GF-D8 (cell line): Measurements from ENCODE around the gene R3HDM1.
"Not testable (repeated sequence)": the region's sequence is repeated elsewhere in the genome, so short reads cannot be mapped to it uniquely, and the experiment has no call there.

Experiments
- DNase-seq: peaks from one replicate; lab custom pipeline; 2025; lab: John Stamatoyannopoulos, UW

Gene R3HDM1

DNA sequence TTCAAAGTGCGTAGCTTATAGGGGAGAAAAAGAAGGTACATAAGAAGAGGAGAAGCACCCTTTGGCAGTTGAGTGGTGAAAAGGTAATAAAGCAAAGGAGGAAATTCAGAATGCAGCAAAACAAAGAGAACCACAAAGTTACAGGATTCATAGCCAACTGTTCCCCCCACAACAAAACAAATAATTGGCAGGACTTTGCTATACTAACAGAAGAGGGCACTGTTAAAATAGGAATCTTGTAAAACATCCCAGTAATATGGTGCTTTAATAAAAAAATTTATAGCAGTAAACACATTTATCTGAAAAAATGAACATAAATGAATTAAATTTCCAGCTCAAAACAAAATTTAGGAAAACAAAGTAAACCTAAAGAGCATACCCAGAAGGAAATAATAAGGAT is 42.3 kb downstream of the R3HDM1 start:
- DNase-seq, result no peak

DNA sequence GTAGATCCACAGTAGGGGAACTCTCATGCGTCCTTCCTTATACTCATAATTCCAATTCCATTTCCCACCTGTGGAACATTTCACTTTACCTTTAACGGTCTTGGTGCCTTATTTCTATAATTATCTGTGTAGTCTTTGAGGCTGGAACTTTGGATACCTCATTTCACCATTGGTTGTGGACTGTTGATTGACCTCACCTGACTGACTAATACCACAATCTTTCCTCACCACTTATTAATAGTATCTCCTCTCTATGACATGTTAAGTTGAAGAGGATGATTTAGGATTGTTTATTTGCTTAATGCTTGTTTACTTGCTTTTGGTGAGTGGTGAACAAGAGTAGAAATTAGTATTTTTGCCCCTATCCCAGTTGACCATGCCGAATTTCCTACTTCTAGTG is 50.0 kb downstream of the R3HDM1 start:
- no peak for DNase-seq

GRCh38 chr2:135582383-135582782 is 51.1 kb downstream of the R3HDM1 start:
- no peak for DNase-seq

DNA sequence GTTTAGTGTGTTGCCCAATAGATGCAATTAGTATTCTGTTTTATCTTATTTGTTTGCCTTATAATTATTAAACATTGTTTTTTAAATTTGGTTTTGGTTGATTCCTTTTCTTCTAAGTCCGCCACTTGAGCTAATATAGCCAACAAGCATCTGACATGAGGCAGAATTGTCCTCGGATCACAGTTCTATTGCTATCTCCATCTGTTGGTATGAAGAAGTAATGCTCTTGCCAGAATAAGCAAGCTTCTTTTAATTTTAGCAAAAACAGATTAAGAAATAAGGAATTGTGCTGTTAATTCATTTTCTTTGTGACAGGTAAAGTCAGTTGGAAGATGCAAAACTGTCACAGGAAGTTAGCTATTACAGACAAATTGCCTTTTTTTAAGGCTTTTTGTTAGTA is 54.3 kb downstream of the R3HDM1 start:
- no peak for DNase-seq

- DNase-seq, result no peak
Measured at GRCh38 chr2:135586148-135586547, 54.9 kb downstream of the R3HDM1 start.

GRCh38 chr2:135587958-135588357 is 56.7 kb downstream of the R3HDM1 start:
- no peak for DNase-seq

DNA sequence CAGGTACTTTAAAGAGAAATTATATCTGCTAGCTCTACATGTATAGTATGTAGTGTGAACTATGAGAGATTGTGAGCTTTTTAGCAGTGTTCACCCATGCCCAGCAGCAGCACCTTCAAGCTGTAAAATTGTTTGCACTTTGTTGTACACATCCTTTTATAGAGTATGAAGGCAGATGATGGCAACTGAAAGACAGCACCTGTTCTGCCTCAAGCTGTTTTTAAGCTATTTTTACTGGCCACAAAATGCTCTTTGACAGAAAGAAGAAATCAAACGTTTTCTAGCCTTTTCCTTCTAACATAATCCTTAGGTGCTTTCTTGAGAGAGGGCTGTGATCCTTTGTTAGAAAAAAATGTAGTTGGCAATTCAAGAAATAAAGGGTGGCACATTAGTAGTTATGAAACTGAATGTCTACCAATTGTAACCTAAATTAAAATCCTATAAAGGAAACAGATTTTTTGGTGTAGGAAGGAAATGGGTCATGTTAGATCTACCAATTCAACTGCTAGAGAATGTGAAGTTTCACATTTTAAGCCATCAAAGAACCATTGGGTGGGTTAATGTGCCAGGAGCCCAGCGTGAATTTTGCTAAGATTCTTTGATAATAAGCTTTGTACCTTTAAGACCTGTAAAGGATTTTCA is 59.5 kb downstream of the R3HDM1 start:
- no peak for DNase-seq

- DNase-seq, result no peak
Measured at GRCh38 chr2:135600915-135601314, 69.6 kb downstream of the R3HDM1 start.

GRCh38 chr2:135603543-135603942 is 72.3 kb downstream of the R3HDM1 start:
- no peak for DNase-seq

GRCh38 chr2:135607561-135607960 is 76.3 kb downstream of the R3HDM1 start:
- DNase-seq, result no peak

- no peak for DNase-seq
Measured at GRCh38 chr2:135612319-135612718, 81.0 kb downstream of the R3HDM1 start.

- no peak for DNase-seq
Measured at GRCh38 chr2:135615404-135615803, 84.1 kb downstream of the R3HDM1 start.

GRCh38 chr2:135617501-135618015 is 86.3 kb downstream of the R3HDM1 start:
- DNase-seq, result no peak

GRCh38 chr2:135620198-135620597 is 88.9 kb downstream of the R3HDM1 start:
- DNase-seq, result no peak

GRCh38 chr2:135629520-135629919 is 98.2 kb downstream of the R3HDM1 start:
- no peak for DNase-seq

DNA sequence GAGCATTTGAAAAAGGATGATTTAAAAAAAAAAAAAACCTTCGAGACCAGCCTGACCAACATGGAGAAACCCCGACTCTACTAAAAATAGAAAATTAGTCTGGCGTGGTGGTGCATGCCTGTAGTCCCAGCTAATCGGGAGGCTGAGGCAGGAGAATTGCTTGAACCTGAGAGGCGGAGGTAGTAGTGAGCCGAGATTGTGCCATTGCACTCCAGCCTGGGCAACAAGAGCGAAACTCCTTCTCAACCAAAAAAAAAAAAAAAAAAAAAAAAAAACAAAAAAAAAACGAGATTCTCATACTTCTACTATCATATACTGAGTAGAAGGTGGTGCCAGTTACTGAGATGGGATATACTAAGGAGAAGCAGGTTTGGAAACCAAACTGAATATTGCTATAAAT is 98.8 kb downstream of the R3HDM1 start:
- not testable (repeated sequence) for DNase-seq

DNA sequence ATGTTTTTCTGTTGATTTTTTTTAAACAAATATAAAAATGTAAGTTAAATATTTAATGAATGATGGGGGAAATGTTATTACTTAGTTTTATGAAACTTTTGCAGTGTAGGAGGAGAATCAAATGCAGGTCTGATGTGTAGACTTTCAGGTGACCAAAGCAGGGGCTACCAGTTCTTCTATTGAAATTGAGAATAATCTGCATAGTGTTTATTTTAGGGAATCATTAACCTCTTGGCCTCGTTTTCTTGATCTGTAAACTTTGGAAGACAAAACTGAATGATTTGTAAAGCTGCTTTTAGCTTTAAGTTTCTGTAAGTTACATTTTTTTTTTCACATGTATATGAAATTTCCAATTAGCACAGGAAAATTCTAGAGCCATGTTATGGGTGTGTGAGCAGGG is 99.2 kb downstream of the R3HDM1 start:
- no peak for DNase-seq

- DNase-seq, result no peak
Measured at GRCh38 chr2:135633582-135633981, 102.3 kb downstream of the R3HDM1 start.

GRCh38 chr2:135635212-135635835 is 104.0 kb downstream of the R3HDM1 start:
- DNase-seq, result no peak

DNA sequence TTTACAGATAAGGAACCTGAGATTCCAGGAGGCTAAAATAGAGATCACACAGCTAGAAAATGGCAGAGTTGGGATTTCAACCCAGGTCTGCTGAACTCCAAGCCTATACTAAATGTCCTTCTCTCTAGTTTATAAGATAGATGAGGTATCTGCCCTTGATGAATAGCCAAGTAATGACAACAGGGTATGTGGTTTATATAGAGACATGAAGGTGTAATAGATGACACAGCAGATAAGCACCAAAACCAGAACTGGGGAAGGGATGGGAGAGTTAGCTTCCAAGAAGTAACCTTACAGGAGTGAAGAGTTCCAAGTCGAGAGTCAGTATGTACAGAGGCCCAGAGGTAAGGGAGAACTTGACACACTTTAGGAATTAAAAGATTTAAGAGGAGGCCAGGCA is 105.7 kb downstream of the R3HDM1 start:
- DNase-seq, result no peak

GRCh38 chr2:135637456-135638087 is 106.3 kb downstream of the R3HDM1 start:
- DNase-seq, result no peak

- DNase-seq, result no peak
Measured at GRCh38 chr2:135638825-135639224, 107.5 kb downstream of the R3HDM1 start.
